ENCODE data around the gene TFB1M.

The TFB1M gene

DNA sequence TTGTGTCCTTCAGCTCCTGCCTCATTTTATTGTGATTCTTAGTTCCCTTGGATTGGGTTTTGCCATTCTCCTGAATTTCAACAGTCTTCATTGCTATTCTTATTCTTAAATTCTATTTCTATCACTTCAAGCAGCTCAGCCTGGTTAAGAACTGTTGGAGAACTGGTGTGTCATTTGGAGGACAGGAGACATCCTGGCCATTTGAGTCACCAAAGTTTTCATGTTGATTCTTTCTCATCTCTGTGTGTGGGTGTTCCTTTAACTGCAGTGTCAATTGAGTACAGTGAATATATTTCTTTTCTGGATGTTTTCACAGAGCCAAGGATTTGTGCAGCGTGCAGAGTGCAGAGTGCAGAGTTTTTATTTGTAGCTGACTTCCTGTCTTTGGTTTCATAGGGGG lies 33.5 kb upstream of the TFB1M start:
- TF ChIP-seq, protein P1, sequence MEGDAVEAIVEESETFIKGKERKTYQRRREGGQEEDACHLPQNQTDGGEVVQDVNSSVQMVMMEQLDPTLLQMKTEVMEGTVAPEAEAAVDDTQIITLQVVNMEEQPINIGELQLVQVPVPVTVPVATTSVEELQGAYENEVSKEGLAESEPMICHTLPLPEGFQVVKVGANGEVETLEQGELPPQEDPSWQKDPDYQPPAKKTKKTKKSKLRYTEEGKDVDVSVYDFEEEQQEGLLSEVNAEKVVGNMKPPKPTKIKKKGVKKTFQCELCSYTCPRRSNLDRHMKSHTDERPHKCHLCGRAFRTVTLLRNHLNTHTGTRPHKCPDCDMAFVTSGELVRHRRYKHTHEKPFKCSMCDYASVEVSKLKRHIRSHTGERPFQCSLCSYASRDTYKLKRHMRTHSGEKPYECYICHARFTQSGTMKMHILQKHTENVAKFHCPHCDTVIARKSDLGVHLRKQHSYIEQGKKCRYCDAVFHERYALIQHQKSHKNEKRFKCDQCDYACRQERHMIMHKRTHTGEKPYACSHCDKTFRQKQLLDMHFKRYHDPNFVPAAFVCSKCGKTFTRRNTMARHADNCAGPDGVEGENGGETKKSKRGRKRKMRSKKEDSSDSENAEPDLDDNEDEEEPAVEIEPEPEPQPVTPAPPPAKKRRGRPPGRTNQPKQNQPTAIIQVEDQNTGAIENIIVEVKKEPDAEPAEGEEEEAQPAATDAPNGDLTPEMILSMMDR (IDR thresholded peaks at IDR 0.05): no peak

DNA sequence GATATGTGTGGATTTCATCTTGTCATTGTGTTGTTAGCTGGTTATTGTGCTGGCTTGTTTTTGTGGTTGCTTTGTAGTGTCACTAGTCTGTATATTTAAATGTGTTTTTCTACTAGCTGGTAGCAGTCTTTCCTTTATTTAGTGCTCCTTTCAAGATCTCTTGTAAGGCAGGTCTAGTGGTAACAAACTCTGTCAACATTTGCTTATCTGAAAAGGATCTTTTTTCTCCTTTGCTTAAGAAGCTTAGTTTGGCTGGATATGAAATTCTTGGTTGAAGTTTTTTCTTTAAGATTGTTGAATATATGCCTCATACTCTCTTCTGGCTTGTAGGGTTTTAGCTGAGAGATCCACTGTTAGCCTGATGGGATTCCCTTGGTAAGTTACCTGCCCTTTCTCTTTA lies 32.7 kb upstream of the TFB1M start:
- TF ChIP-seq, protein P1 (IDR thresholded peaks at IDR 0.05): no peak

DNA sequence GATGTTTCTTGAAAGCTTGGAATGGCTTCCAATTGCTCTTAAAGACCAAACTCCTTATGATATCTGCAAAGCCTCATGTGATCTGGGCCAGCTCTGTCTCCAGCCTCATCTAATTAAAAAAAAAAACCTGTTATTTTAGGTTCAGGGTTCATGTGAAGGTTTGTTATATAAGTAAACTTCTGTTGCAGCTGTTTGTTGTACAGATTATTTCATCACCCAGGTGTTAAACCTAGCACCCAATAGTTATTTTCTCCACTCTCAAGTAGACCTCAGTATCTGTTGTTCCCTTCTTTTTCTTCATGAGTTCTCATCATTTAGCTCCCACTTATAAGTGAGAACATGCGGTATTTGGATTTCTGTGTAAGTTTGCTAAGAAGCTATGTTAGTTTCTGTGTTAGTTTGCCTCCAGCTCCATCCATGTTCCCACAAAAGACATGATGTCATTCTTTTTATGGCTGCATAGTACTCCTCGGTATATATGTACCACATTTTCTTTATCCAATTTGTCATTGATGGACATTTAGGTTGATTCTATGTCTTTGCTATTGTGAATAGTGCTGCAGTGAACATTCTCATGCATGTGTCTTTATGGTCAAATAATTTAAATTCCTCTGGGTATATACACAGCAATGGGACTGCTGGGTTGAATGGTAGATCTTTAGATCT lies 30.2 kb upstream of the TFB1M start:
- TF ChIP-seq, protein P1 (IDR thresholded peaks at IDR 0.05): no peak

DNA sequence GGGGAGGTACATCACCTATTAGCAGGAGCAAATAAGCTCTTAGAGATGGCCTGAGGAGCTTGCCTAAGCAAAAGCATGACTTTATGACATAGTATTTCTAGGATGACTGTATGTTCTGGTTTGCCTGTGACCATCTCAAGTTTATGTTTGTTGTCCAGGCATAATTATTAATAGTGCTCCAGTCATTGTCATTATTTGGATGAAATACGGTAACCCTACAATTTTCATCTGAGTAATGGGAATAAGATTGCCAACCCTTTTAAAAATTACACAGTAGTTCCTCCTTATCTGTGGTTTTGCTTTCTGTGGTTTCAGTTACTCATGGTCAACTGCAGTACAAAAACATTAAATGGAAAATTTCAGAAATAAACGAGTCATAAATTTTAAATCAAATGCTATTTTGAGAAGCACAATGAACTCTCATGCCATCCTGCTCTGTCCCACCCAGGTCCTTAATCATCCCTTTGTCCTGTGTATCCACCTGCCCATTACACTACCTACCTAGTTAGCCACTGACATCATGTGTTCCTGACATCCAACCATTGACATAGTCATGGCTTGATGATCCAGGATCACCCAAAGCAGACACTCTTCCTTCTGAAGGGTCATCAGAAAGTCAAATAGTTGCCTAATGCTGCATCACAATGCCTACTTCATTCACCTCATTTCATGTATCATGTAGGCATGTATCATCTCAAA lies 27.0 kb upstream of the TFB1M start:
- TF ChIP-seq, protein P1 (IDR thresholded peaks at IDR 0.05): no peak

DNA sequence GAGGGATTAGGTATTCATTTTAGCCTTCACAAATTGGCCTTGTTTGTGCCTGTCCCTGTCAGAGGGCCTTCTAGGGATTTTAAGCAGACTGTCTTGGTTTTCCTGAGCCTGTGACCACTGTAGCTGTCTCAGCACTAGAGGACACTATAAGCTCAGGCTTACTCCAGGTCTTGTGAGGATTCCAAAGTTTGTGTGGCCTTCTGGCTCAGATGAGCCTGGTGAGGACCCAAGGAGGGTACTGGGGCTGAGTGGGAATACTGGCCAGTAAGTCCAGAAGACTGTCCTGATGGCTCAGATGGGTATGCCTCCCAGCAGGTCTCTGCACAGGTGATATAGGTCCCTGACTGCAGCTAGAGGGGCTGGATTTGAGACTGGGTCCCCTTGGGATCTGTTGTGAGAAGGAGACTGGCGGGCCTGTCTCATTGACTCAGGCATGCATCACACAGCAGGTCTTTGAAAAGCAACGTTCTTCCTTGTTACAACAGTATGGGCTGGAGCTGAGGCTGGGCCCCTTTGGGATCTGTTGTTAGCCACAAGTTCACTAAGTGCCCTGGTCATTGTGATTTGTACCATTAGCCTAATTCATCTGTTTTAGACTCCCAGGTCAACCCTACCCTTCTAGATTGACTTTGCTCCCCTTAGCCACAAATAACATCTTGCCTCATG lies 26.3 kb upstream of the TFB1M start:
- TF ChIP-seq, protein P1 (IDR thresholded peaks at IDR 0.05): no peak

DNA sequence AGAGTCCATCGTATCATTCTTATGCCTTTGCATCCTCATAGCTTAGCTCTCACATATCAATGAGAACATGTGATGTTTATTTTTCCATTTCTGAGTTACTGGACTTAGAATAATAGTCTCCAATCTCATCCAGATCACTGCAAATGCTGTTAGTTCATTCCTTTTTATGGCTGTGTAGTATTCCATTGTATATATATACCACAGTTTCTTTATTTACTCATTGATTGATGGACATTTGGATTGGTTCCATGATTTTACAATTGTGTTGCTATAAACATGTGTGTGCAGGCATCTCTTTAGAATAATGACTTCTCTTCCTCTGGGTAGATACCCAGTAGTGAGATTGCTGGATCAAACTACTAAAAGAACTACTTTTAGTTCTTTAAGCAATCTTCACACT lies 21.0 kb upstream of the TFB1M start:
- TF ChIP-seq, protein P1 (IDR thresholded peaks at IDR 0.05): no peak

DNA sequence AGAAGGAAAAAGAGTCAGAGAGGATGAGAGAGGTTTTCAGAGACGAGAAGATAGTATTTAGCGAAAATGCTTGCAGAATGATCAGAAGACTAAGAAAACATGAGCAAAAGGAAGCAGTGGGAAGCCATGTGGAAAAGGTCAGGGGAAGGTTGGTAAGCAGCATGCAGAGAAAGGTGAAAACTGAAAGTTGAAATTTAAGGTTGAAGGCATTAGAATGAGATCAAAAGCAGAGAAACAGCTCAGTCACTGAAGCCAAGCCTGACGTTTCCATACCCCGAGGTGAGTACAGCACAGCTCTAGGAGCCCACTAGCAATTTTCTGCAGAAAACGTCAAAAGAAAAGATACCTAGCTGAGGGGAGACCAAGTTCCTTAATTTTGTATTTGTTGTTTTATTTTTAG lies 19.1 kb upstream of the TFB1M start:
- TF ChIP-seq, protein P1 (IDR thresholded peaks at IDR 0.05): no peak

All from LNCAP (cell line).